Measurements from ENCODE around the gene DRAP1. TPM values are rescaled to one million over a fixed set of nuclear protein-coding genes. Genes with fewer than 3 reads are reported as not detected.

DRAP1 gene
- total RNA-seq, 1 donor from 2014 or later, result 169 TPM

DNA sequence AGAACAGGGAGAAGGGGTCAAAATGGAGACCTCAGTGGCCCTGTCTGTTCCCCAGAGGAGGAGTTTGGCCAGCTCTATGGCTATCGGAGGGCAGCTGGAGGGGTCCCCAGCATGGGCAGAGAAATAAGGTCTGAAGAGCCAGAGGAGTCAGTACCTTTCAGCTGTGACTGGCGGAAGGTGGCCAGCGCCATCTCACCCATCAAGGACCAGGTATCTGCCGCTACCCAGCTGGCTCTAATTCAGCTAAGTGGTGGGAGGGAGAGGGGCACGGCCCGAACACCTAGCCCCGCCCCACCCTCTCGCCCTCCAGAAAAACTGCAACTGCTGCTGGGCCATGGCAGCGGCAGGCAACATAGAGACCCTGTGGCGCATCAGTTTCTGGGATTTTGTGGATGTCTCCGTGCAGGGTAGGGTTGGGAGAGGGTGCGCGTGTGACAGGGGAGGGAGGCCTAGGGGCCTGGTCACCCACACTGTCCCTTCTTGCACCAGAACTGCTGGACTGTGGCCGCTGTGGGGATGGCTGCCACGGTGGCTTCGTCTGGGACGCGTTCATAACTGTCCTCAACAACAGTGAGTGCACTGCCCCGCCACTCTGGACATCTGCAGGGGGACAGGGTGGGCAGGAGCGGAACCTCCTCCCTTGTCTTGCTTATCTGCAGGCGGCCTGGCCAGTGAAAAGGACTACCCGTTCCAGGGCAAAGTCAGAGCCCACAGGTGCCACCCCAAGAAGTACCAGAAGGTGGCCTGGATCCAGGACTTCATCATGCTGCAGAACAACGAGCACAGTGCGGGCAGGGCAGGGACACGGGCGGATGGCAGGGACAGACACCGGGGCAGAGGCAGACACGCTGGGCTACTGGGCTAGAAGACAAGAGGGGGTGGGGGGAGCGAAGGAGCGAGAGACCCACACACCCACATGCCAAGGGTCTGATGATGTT lies 36.8 kb upstream of the DRAP1 start:
- DNase-seq (ENCODE audit: low read depth), result no peak
- Mint-ChIP-seq H3K27me3 (ENCODE audit: low read depth, unreplicated experiment) (no peaks in the 10 kb centered on the region), H3K4me3 (ENCODE audit: unreplicated experiment) (peak overlapping the region; percentile 68), H3K27ac (ENCODE audit: unreplicated experiment) (peak overlapping the region; percentile 34), H3K9me3 (ENCODE audit: unreplicated experiment) (no peaks in the 10 kb centered on the region), H3K36me3 (ENCODE audit: low read depth, unreplicated experiment) (peaks cover 14% of the 10 kb centered on the region), H3K4me1 (ENCODE audit: low read depth, unreplicated experiment) (peaks cover 10% of the 10 kb centered on the region)
- Histone ChIP-seq H3K36me3 (ENCODE audit: insufficient read depth, low read length) (peaks cover 14% of the 10 kb centered on the region), H3K9me3 (ENCODE audit: insufficient read depth, low read depth, low read length) (no peaks in the 10 kb centered on the region), H4K20me1 (ENCODE audit: insufficient read depth, low read length) (peaks cover 36% of the 10 kb centered on the region), H3K27me3 (ENCODE audit: insufficient read depth, low read length) (no peaks in the 10 kb centered on the region), H3K9ac (ENCODE audit: low read length) (no peak overlapping the region), H3K4me3 (ENCODE audit: insufficient read depth, low read depth, low read length) (no peak overlapping the region), H3K27ac (ENCODE audit: low read depth, low read length) (no peak overlapping the region), H3K4me1 (ENCODE audit: insufficient read depth, low read length) (peaks cover 24% of the 10 kb centered on the region), H2AFZ (ENCODE audit: low read depth, low read length) (no peak overlapping the region), H3K4me2 (ENCODE audit: low read length) (no peak overlapping the region), H3K79me2 (ENCODE audit: insufficient read depth, low read length) (peaks cover 28% of the 10 kb centered on the region)
- no peak for FAIRE-seq
- TF ChIP-seq CTCF (IDR thresholded peaks at IDR 0.05; ENCODE audit: insufficient read depth, low read depth, low read length) (no peak), EZH2 (IDR thresholded peaks at IDR 0.05; ENCODE audit: insufficient read depth, low read length) (no peak)

DNA sequence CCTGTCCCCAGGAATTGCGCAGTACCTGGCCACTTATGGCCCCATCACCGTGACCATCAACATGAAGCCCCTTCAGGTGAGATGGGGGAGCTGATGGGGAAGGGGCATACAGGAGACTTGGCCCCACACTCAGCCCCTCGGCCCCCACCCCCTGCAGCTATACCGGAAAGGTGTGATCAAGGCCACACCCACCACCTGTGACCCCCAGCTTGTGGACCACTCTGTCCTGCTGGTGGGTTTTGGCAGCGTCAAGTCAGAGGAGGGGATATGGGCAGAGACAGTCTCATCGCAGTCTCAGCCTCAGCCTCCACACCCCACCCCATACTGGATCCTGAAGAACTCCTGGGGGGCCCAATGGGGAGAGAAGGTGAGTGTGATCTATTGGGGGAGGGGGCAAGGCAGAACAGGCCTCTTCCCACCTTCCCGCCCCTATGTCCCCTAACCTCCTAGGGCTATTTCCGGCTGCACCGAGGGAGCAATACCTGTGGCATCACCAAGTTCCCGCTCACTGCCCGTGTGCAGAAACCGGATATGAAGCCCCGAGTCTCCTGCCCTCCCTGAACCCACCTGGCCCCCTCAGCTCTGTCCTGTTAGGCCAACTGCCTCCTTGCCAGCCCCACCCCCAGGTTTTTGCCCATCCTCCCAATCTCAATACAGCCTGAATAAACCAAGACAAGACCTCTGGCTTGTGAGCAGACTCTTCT lies 36.0 kb upstream of the DRAP1 start:
- H3K4me1 Mint-ChIP-seq (ENCODE audit: low read depth, unreplicated experiment), result peaks cover 10% of the 10 kb centered on the region

More for the DNA sequence above, 36.0 kb upstream of the DRAP1 start:
- DNase-seq (ENCODE audit: low read depth) (no peak), FAIRE-seq (no peak)
- Mint-ChIP-seq H3K4me3 (ENCODE audit: unreplicated experiment) (peak overlapping the region; percentile 45), H3K27ac (ENCODE audit: unreplicated experiment) (no peak overlapping the region), H3K27me3 (ENCODE audit: low read depth, unreplicated experiment) (no peaks in the 10 kb centered on the region), H3K9me3 (ENCODE audit: unreplicated experiment) (no peaks in the 10 kb centered on the region), H3K36me3 (ENCODE audit: low read depth, unreplicated experiment) (peaks cover 14% of the 10 kb centered on the region)
- no peak overlapping the region for H3K27ac ChIP-seq (ENCODE audit: low read depth, low read length)
- H3K9ac ChIP-seq (ENCODE audit: low read length), result no peak overlapping the region
- no peaks in the 10 kb centered on the region for H3K27me3 ChIP-seq (ENCODE audit: insufficient read depth, low read length)
- peaks cover 41% of the 10 kb centered on the region for H4K20me1 ChIP-seq (ENCODE audit: insufficient read depth, low read length)
- TF ChIP-seq EZH2 (IDR thresholded peaks at IDR 0.05; ENCODE audit: insufficient read depth, low read length) (no peak), CTCF (IDR thresholded peaks at IDR 0.05; ENCODE audit: insufficient read depth, low read depth, low read length) (no peak)
- H3K4me1 ChIP-seq (ENCODE audit: insufficient read depth, low read length), result peaks cover 29% of the 10 kb centered on the region
- H3K9me3 ChIP-seq (ENCODE audit: insufficient read depth, low read depth, low read length), result no peaks in the 10 kb centered on the region
- H2AFZ ChIP-seq (ENCODE audit: low read depth, low read length), result no peak overlapping the region
- H3K4me2 ChIP-seq (ENCODE audit: low read length), result no peak overlapping the region
- peaks cover 36% of the 10 kb centered on the region for H3K79me2 ChIP-seq (ENCODE audit: insufficient read depth, low read length)
- H3K36me3 ChIP-seq (ENCODE audit: insufficient read depth, low read length), result peaks cover 14% of the 10 kb centered on the region
- no peak overlapping the region for H3K4me3 ChIP-seq (ENCODE audit: insufficient read depth, low read depth, low read length)
